Measurements from ENCODE around the gene PRR4. TPM values are rescaled to one million over a fixed set of nuclear protein-coding genes. Genes with fewer than 3 reads are reported as not detected.

The PRR4 gene
- under 1 TPM in 1 of 2 experiments, not detected in 1; 0.57 TPM for total RNA-seq

- Mint-ChIP-seq H3K9me3 (no peaks in the 10 kb centered on the region), H3K4me3 (no peak within 1 kb of the TSS), H3K27ac (no peak within 1 kb of the TSS), H3K27me3 (no peaks in the 10 kb centered on the region), H3K36me3 (peaks cover 8% of the 10 kb centered on the region), H3K4me1 (ENCODE audit: low read depth) (peaks cover 33% of the 10 kb centered on the region)
- intact Hi-C loops (cut with micrococcal nuclease) = no loop called here
- ChIA-PET POLR2A (no interaction called here), CTCF (no interaction called here)
- no peak for DNase-seq
Measured at GRCh38 chr12:10849425-10849878, at the start of gene PRR4. Gene PRR4, minus strand, starts transcription at chr12:10849475. Its CDS starts 38 bp downstream, at chr12:10849437.

- peaks cover 8% of the 10 kb centered on the region for H3K36me3 Mint-ChIP-seq
- CTCF ChIA-PET = no interaction called here
- H3K9me3 Mint-ChIP-seq = peaks cover 2% of the 10 kb centered on the region
Measured at GRCh38 chr12:10896854-10897253, 47.6 kb upstream of the PRR4 start.

GRCh38 chr12:10891937-10892336, 42.7 kb upstream of the PRR4 start:
- Mint-ChIP-seq H3K36me3 (peaks cover 3% of the 10 kb centered on the region), H3K4me1 (ENCODE audit: low read depth) (no peaks in the 10 kb centered on the region), H3K4me3 (no peak overlapping the region), H3K27me3 (no peaks in the 10 kb centered on the region), H3K9me3 (no peaks in the 10 kb centered on the region), H3K27ac (no peak overlapping the region)
- ChIA-PET POLR2A (no interaction called here), CTCF (no interaction called here)
- DNase-seq = no peak
- intact Hi-C loops (cut with micrococcal nuclease) = no loop called here

More at GRCh38 chr12:10896854-10897253, 47.6 kb upstream of the PRR4 start:
- Mint-ChIP-seq H3K27ac (no peak overlapping the region), H3K27me3 (no peaks in the 10 kb centered on the region), H3K4me1 (ENCODE audit: low read depth) (no peaks in the 10 kb centered on the region), H3K4me3 (no peak overlapping the region)
- POLR2A ChIA-PET = no interaction called here
- intact Hi-C loops (cut with micrococcal nuclease) = no loop called here
- no peak for DNase-seq

- ChIA-PET POLR2A (no interaction called here), CTCF (no interaction called here)
- H3K27ac Mint-ChIP-seq = no peak overlapping the region
- no peaks in the 10 kb centered on the region for H3K9me3 Mint-ChIP-seq
- H3K4me1 Mint-ChIP-seq (ENCODE audit: low read depth) = no peaks in the 10 kb centered on the region
- no peak for DNase-seq
- H3K4me3 Mint-ChIP-seq = no peak overlapping the region
- intact Hi-C loops (cut with micrococcal nuclease) = no loop called here
- H3K36me3 Mint-ChIP-seq = peaks cover 3% of the 10 kb centered on the region
- H3K27me3 Mint-ChIP-seq = no peaks in the 10 kb centered on the region
Measured at GRCh38 chr12:10889226-10889625, 40.0 kb upstream of the PRR4 start.

- POLR2A ChIA-PET = no interaction called here
- no peaks in the 10 kb centered on the region for H3K4me1 Mint-ChIP-seq (ENCODE audit: low read depth)
- H3K27ac Mint-ChIP-seq = no peak within 1 kb of the TSS
- no peak for DNase-seq
- no peaks in the 10 kb centered on the region for H3K9me3 Mint-ChIP-seq
- CTCF ChIA-PET = interaction anchor here (0.6 kb wide), 1 partner anchor 19 kb away, joined by 3 read pairs; no protein-coding TSS in a partner anchor
- intact Hi-C loops (cut with micrococcal nuclease) = no loop called here
- H3K36me3 Mint-ChIP-seq = peaks cover 2% of the 10 kb centered on the region
- no peak within 1 kb of the TSS for H3K4me3 Mint-ChIP-seq
- no peaks in the 10 kb centered on the region for H3K27me3 Mint-ChIP-seq
Measured at GRCh38 chr12:10884086-10884725, 34.9 kb upstream of the PRR4 start, which contains the start of gene PRH1. Gene PRH1, minus strand, starts transcription at chr12:10884255. Its CDS starts 38 bp downstream, at chr12:10884217.

- Mint-ChIP-seq H3K36me3 (peaks cover 17% of the 10 kb centered on the region), H3K4me1 (ENCODE audit: low read depth) (no peaks in the 10 kb centered on the region), H3K4me3 (no peak overlapping the region), H3K27ac (no peak overlapping the region), H3K27me3 (no peaks in the 10 kb centered on the region), H3K9me3 (peaks cover 2% of the 10 kb centered on the region)
- ChIA-PET POLR2A (no interaction called here), CTCF (interaction anchor here (0.5 kb wide), 1 partner anchor 141 kb away, joined by 3 read pairs; no protein-coding TSS in a partner anchor)
- no peak for DNase-seq
- intact Hi-C loops (cut with micrococcal nuclease) = no loop called here
Measured at GRCh38 chr12:10873378-10873777, 24.1 kb upstream of the PRR4 start.

- POLR2A ChIA-PET = no interaction called here
- DNase-seq = no peak
- H3K9me3 Mint-ChIP-seq = peaks cover 15% of the 10 kb centered on the region
- H3K36me3 Mint-ChIP-seq = peaks cover 14% of the 10 kb centered on the region
- H3K4me3 Mint-ChIP-seq = no peak overlapping the region
- H3K27me3 Mint-ChIP-seq = no peaks in the 10 kb centered on the region
- CTCF ChIA-PET = no interaction called here
- H3K4me1 Mint-ChIP-seq (ENCODE audit: low read depth) = no peaks in the 10 kb centered on the region
- intact Hi-C loops (cut with micrococcal nuclease) = no loop called here
- H3K27ac Mint-ChIP-seq = no peak overlapping the region
Measured at GRCh38 chr12:10867381-10867780, 18.1 kb upstream of the PRR4 start.

GRCh38 chr12:10863512-10864218, 14.4 kb upstream of the PRR4 start:
- intact Hi-C loops (cut with micrococcal nuclease) = no loop called here
- H3K36me3 Mint-ChIP-seq = peaks cover 33% of the 10 kb centered on the region
- ChIA-PET CTCF (no interaction called here), POLR2A (no interaction called here)
- no peaks in the 10 kb centered on the region for H3K4me1 Mint-ChIP-seq (ENCODE audit: low read depth)
- H3K4me3 Mint-ChIP-seq = no peak overlapping the region
- peaks cover 36% of the 10 kb centered on the region for H3K9me3 Mint-ChIP-seq
- H3K27ac Mint-ChIP-seq = no peak overlapping the region
- DNase-seq = no peak
- H3K27me3 Mint-ChIP-seq = no peaks in the 10 kb centered on the region

GRCh38 chr12:10861366-10861765, 12.1 kb upstream of the PRR4 start:
- peaks cover 56% of the 10 kb centered on the region for H3K9me3 Mint-ChIP-seq
- H3K4me1 Mint-ChIP-seq (ENCODE audit: low read depth) = no peaks in the 10 kb centered on the region
- ChIA-PET CTCF (interaction anchor here (0.7 kb wide), 1 partner anchor 650 kb away, joined by 6 read pairs; no protein-coding TSS in a partner anchor), POLR2A (no interaction called here)
- no peaks in the 10 kb centered on the region for H3K27me3 Mint-ChIP-seq
- H3K27ac Mint-ChIP-seq = no peak overlapping the region
- intact Hi-C loops (cut with micrococcal nuclease) = no loop called here
- H3K4me3 Mint-ChIP-seq = no peak overlapping the region
- H3K36me3 Mint-ChIP-seq = peaks cover 47% of the 10 kb centered on the region
- no peak for DNase-seq

- H3K4me3 Mint-ChIP-seq = no peak overlapping the region
- peaks cover 34% of the 10 kb centered on the region for H3K9me3 Mint-ChIP-seq
- peaks cover 20% of the 10 kb centered on the region for H3K4me1 Mint-ChIP-seq (ENCODE audit: low read depth)
- intact Hi-C loops (cut with micrococcal nuclease) = no loop called here
- no peak for DNase-seq
- CTCF ChIA-PET = no interaction called here
- POLR2A ChIA-PET = no interaction called here
- H3K27me3 Mint-ChIP-seq = no peaks in the 10 kb centered on the region
- peaks cover 36% of the 10 kb centered on the region for H3K36me3 Mint-ChIP-seq
- H3K27ac Mint-ChIP-seq = no peak overlapping the region
Measured at GRCh38 chr12:10855807-10856206, 6.5 kb upstream of the PRR4 start.

GRCh38 chr12:10853776-10854175, 4.5 kb upstream of the PRR4 start:
- no peak for DNase-seq
- peaks cover 33% of the 10 kb centered on the region for H3K4me1 Mint-ChIP-seq (ENCODE audit: low read depth)
- intact Hi-C loops (cut with micrococcal nuclease) = no loop called here
- no peak overlapping the region for H3K4me3 Mint-ChIP-seq
- ChIA-PET CTCF (no interaction called here), POLR2A (no interaction called here)
- no peak overlapping the region for H3K27ac Mint-ChIP-seq
- peaks cover 28% of the 10 kb centered on the region for H3K9me3 Mint-ChIP-seq
- no peaks in the 10 kb centered on the region for H3K27me3 Mint-ChIP-seq
- H3K36me3 Mint-ChIP-seq = peaks cover 28% of the 10 kb centered on the region

GRCh38 chr12:10851243-10851858, 2.1 kb upstream of the PRR4 start:
- Mint-ChIP-seq H3K27ac (no peak overlapping the region), H3K27me3 (no peaks in the 10 kb centered on the region), H3K4me3 (no peak overlapping the region), H3K9me3 (peaks cover 8% of the 10 kb centered on the region), H3K4me1 (ENCODE audit: low read depth) (peaks cover 33% of the 10 kb centered on the region), H3K36me3 (peaks cover 14% of the 10 kb centered on the region)
- CTCF ChIA-PET = no interaction called here
- intact Hi-C loops (cut with micrococcal nuclease) = no loop called here
- POLR2A ChIA-PET = no interaction called here
- DNase-seq = no peak

All from activated CD4-positive, alpha-beta memory T cell treated with anti-CD3 and anti-CD28 coated beads for 36 hours (primary cell).